HepG2 (cell line): ENCODE results near the gene OSBPL10. TPM values are rescaled to one million over a fixed set of nuclear protein-coding genes. Genes with fewer than 3 reads are reported as not detected.

Experiments
- ARHGAP35 ChIP-seq: sonication (generic); formaldehyde crosslinking; IDR thresholded peaks from 2 replicates; pipeline ENCODE4 v1.9.0; 2022; ENCODE audit warnings: mild to moderate bottlenecking, inconsistent platforms, moderate library complexity, missing genetic modification reagents, borderline replicate concordance
- EHMT2 ChIP-seq: fragments of 200-600 bp; sonication (generic); IDR thresholded peaks from 2 replicates; pipeline ENCODE4 v1.7.0; 2017; ENCODE audit warnings: antibody characterized with exemption, low read depth, low read length, borderline replicate concordance
- HOXA7 ChIP-seq: sonication (generic); formaldehyde crosslinking; IDR thresholded peaks from 2 replicates; pipeline ENCODE4 v1.8.1; 2022; ENCODE audit warnings: mild to moderate bottlenecking, missing genetic modification reagents, moderate library complexity
- IRX3 ChIP-seq: sonication (generic); formaldehyde crosslinking; IDR thresholded peaks from 2 replicates; pipeline ENCODE4 v1.8.1; 2023; ENCODE audit warnings: mild to moderate bottlenecking, low read depth, missing genetic modification reagents, borderline replicate concordance
- KDM3A ChIP-seq: IDR thresholded peaks from 2 replicates; pipeline ENCODE4 v1.6.1; 2018; ENCODE audit warnings: low read depth, missing compliant biosample characterization
- KLF6 ChIP-seq: IDR thresholded peaks from 2 replicates; pipeline ENCODE4 v1.8.0; 2016; ENCODE audit warnings: missing biosample characterization, missing genetic modification reagents
- NFATC3 ChIP-seq: sonication (generic); formaldehyde crosslinking; IDR thresholded peaks from 2 replicates; pipeline ENCODE4 v1.5.1; 2020; ENCODE audit warnings: mild to moderate bottlenecking, missing genetic modification reagents
- NKX3-1 ChIP-seq: sonication (generic); formaldehyde crosslinking; IDR thresholded peaks from 2 replicates; pipeline ENCODE4 v1.5.0; 2020; ENCODE audit warnings: missing genetic modification reagents
- RARG ChIP-seq: sonication (generic); formaldehyde crosslinking; IDR thresholded peaks from 2 replicates; pipeline ENCODE4 v1.4.0; 2020; ENCODE audit warnings: low read depth, mild to moderate bottlenecking, missing genetic modification reagents
- SMARCC2 ChIP-seq: fragments of 450-650 bp; IDR thresholded peaks from 2 replicates; pipeline ENCODE4 v1.6.1; 2017; ENCODE audit warnings: antibody characterized with exemption, mild to moderate bottlenecking
- TRIM24 ChIP-seq: sonication (generic); formaldehyde crosslinking; IDR thresholded peaks from 2 replicates; pipeline ENCODE4 v1.8.0; 2022; ENCODE audit warnings: mild to moderate bottlenecking, missing genetic modification reagents
- ZNF329 ChIP-seq: sonication (generic); formaldehyde crosslinking; IDR thresholded peaks from 2 replicates; pipeline ENCODE4 v1.9.0; 2021; ENCODE audit warnings: low read depth, mild to moderate bottlenecking, missing genetic modification reagents
- ZNF674 ChIP-seq: sonication (generic); formaldehyde crosslinking; IDR thresholded peaks from 2 replicates; pipeline ENCODE4 v1.5.0; 2020; ENCODE audit warnings: low read depth, mild to moderate bottlenecking, missing genetic modification reagents
- ZNF713 ChIP-seq: sonication (generic); formaldehyde crosslinking; IDR thresholded peaks from 2 replicates; pipeline ENCODE4 v1.4.0; 2020; ENCODE audit warnings: mild to moderate bottlenecking, missing genetic modification reagents
- ZNF878 ChIP-seq: sonication (generic); formaldehyde crosslinking; IDR thresholded peaks from 2 replicates; pipeline ENCODE4 v1.8.1; 2023; ENCODE audit warnings: mild to moderate bottlenecking, missing genetic modification reagents, moderate library complexity
- polyA plus RNA-seq, 8 experiments: library from polyadenylated mRNA; depleted of rRNA in 3 of 8; stranded (reverse) in 7 of 8; unstranded in 1 of 8; fragments of >200 nt; fragmentation: Illumina TruSeq in 4 of 8; extraction: Trizol in 4 of 8; gene quantifications; 2 replicates each; pipeline versions ENCODE4 v1.2.1 to v1.2.3, GENCODE V29; 2011 to 2016; ENCODE audit warnings: low read depth in 4 of 8, missing spikeins in 1 of 8, mixed read lengths in 1 of 8; ENCODE audit not compliant: insufficient read depth in 1 of 8
- total RNA-seq, 5 experiments: library from RNA; depleted of rRNA; stranded (reverse); fragments of >200 nt; fragmentation: Illumina TruSeq; extraction: Trizol; gene quantifications; 2 replicates each; pipeline ENCODE4 v1.2.3, GENCODE V29; 2016; ENCODE audit warnings: low read depth in 1 of 5
- TF ChIP-seq, protein P1 (sequence below): sonication (generic); formaldehyde crosslinking; IDR thresholded peaks from 2 replicates; pipeline ENCODE4 v1.5.0; 2020; ENCODE audit warnings: missing genetic modification reagents, mild to moderate bottlenecking, borderline replicate concordance
- TF ChIP-seq, protein P2 (sequence below): sonication (generic); formaldehyde crosslinking; IDR thresholded peaks from 2 replicates; pipeline ENCODE4 v1.4.0; 2020; ENCODE audit warnings: mild to moderate bottlenecking, missing genetic modification reagents
- TF ChIP-seq, protein P3 (sequence below): sonication (generic); formaldehyde crosslinking; IDR thresholded peaks from 2 replicates; pipeline ENCODE4 v1.4.0; 2020; ENCODE audit warnings: missing genetic modification reagents
- TF ChIP-seq, protein P4 (sequence below): sonication (generic); formaldehyde crosslinking; IDR thresholded peaks from 2 replicates; pipeline ENCODE4 v1.8.1; 2023; ENCODE audit warnings: missing genetic modification reagents, inconsistent platforms, borderline replicate concordance
- TF ChIP-seq, protein P5 (sequence below): sonication (generic); formaldehyde crosslinking; IDR thresholded peaks from 2 replicates; pipeline ENCODE4 v1.4.0; 2020; ENCODE audit warnings: mild to moderate bottlenecking, missing genetic modification reagents
- TF ChIP-seq, protein P6 (sequence below): sonication (generic); formaldehyde crosslinking; IDR thresholded peaks from 2 replicates; pipeline ENCODE4 v1.4.0; 2020; ENCODE audit warnings: missing genetic modification reagents
- TF ChIP-seq, protein P7 (sequence below): sonication (generic); formaldehyde crosslinking; IDR thresholded peaks from 2 replicates; pipeline ENCODE4 v1.8.1; 2022; ENCODE audit warnings: low read depth, mild to moderate bottlenecking, missing genetic modification reagents

OSBPL10 gene
- total and polyA plus RNA-seq, 2 of the 13 experiments (the other 11 are each of a cell fraction or from before 2014, with no cell fraction given) = 10.3 to 28.6 TPM

DNA sequence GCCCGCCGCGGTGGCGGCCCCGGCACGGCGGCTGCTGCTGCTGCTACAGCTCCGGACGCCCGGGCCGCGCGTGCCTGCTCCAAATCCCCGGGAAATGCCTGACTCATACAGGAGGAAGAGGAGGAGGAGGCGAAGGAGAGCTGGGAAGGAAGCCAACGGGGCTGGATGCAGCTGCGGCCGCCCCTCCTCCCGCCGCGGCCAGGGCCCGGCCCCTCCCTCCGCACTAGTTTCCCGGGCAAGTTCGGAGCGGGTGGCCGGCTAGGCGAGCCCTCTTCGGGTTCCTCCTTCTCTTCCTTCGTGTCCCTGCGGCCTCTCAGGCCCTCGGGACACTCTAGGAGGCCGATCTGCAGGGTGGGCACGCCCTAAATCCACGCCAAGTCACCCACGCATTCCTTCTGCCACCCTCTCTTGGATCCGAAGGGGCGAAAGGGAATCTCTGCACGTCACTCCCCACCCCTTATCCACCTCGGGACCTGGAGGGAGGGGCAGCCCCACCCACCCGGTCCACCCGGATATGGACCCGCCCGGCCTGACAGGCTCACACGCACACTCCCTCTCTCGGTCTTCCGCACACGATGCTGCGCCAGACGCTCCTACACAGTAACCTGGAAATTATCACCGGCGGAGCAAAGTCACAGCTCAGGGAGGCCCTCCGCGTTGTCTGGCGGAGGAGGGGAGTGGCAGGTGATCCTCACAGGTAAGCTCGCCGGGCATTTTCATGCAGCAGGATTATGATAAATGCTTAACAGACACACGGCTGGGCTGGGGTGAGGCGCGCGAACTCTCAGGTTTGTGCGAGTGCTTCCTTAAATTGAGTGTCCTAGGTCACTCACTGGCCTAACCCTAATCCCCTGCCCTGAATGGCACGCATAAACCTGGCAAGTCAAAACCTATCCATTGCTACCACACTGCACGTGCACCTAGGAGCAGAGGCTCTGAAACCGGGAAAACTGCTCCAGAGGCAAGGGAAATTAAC, at the start of gene OSBPL10, which contains the start of gene ZNF860 (continued):
- TF ChIP-seq, protein P1, sequence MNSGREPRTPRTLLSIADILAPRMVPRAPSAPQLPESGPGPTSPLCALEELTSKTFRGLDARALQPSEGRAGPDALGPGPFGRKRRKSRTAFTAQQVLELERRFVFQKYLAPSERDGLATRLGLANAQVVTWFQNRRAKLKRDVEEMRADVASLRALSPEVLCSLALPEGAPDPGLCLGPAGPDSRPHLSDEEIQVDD (CRISPR knock-in tag) = no peak
- no peak for TF ChIP-seq ZNF329 (CRISPR knock-in tag)
- TF ChIP-seq, protein P2, sequence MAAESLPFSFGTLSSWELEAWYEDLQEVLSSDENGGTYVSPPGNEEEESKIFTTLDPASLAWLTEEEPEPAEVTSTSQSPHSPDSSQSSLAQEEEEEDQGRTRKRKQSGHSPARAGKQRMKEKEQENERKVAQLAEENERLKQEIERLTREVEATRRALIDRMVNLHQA (CRISPR knock-in tag) = no peak
- TF ChIP-seq ZNF878 (CRISPR knock-in tag) = no peak
- TF ChIP-seq NFATC3 (CRISPR knock-in tag) = no peak
- no peak for TF ChIP-seq KLF6 (CRISPR knock-in tag)
- TF ChIP-seq HOXA7 (CRISPR knock-in tag) = no peak
- TF ChIP-seq, protein P3, sequence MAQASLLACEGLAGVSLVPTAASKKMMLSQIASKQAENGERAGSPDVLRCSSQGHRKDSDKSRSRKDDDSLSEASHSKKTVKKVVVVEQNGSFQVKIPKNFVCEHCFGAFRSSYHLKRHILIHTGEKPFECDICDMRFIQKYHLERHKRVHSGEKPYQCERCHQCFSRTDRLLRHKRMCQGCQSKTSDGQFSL (CRISPR knock-in tag) = no peak
- 0 out of 2 replicates have a peak, but pooled peaks have one; percentile 38 for TF ChIP-seq KDM3A (CRISPR knock-in tag)
- TF ChIP-seq, protein P4, sequence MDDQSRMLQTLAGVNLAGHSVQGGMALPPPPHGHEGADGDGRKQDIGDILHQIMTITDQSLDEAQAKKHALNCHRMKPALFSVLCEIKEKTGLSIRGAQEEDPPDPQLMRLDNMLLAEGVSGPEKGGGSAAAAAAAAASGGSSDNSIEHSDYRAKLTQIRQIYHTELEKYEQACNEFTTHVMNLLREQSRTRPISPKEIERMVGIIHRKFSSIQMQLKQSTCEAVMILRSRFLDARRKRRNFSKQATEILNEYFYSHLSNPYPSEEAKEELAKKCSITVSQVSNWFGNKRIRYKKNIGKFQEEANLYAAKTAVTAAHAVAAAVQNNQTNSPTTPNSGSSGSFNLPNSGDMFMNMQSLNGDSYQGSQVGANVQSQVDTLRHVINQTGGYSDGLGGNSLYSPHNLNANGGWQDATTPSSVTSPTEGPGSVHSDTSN (CRISPR knock-in tag) = no peak
- TF ChIP-seq ZNF713 (CRISPR knock-in tag) = no peak
- TF ChIP-seq, protein P5, sequence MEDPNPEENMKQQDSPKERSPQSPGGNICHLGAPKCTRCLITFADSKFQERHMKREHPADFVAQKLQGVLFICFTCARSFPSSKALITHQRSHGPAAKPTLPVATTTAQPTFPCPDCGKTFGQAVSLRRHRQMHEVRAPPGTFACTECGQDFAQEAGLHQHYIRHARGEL (CRISPR knock-in tag) = no peak
- TF ChIP-seq EHMT2 = no peak
- TF ChIP-seq, protein P6, sequence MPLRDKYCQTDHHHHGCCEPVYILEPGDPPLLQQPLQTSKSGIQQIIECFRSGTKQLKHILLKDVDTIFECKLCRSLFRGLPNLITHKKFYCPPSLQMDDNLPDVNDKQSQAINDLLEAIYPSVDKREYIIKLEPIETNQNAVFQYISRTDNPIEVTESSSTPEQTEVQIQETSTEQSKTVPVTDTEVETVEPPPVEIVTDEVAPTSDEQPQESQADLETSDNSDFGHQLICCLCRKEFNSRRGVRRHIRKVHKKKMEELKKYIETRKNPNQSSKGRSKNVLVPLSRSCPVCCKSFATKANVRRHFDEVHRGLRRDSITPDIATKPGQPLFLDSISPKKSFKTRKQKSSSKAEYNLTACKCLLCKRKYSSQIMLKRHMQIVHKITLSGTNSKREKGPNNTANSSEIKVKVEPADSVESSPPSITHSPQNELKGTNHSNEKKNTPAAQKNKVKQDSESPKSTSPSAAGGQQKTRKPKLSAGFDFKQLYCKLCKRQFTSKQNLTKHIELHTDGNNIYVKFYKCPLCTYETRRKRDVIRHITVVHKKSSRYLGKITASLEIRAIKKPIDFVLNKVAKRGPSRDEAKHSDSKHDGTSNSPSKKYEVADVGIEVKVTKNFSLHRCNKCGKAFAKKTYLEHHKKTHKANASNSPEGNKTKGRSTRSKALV (CRISPR knock-in tag) = no peak
- no peak for TF ChIP-seq TRIM24 (CRISPR knock-in tag)
- no peak for TF ChIP-seq RARG (CRISPR knock-in tag)
- TF ChIP-seq, protein P7, sequence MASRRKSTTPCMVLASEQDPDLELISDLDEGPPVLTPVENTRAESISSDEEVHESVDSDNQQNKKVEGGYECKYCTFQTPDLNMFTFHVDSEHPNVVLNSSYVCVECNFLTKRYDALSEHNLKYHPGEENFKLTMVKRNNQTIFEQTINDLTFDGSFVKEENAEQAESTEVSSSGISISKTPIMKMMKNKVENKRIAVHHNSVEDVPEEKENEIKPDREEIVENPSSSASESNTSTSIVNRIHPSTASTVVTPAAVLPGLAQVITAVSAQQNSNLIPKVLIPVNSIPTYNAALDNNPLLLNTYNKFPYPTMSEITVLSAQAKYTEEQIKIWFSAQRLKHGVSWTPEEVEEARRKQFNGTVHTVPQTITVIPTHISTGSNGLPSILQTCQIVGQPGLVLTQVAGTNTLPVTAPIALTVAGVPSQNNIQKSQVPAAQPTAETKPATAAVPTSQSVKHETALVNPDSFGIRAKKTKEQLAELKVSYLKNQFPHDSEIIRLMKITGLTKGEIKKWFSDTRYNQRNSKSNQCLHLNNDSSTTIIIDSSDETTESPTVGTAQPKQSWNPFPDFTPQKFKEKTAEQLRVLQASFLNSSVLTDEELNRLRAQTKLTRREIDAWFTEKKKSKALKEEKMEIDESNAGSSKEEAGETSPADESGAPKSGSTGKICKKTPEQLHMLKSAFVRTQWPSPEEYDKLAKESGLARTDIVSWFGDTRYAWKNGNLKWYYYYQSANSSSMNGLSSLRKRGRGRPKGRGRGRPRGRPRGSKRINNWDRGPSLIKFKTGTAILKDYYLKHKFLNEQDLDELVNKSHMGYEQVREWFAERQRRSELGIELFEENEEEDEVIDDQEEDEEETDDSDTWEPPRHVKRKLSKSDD (CRISPR knock-in tag) = no peak
- TF ChIP-seq NKX3-1 (CRISPR knock-in tag) = no peak
- TF ChIP-seq ZNF674 (CRISPR knock-in tag) = no peak
- no peak for TF ChIP-seq IRX3
- TF ChIP-seq ARHGAP35 (CRISPR knock-in tag) = no peak
- no peak for TF ChIP-seq SMARCC2
